WTC11 (cell line): ENCODE measurements around the gene OTULIN. TPM values are rescaled to one million over a fixed set of nuclear protein-coding genes. Genes with fewer than 3 reads are reported as not detected.

Experiments used
- ATAC-seq: fragments of 200-7000 bp; cut with Tn5 transposase; 2 replicates; pipeline ENCODE4 v1.10.0; 2021; ENCODE audit warnings: mild to moderate bottlenecking, moderate library complexity
- CTCF ChIA-PET: fragments of 300-600 bp; sonication (Branson Sonifier 250); formaldehyde crosslinking; loops from one replicate; lab custom pipeline; 2021; ENCODE audit warnings: antibody characterized with exemption; lab: Charles Lee
- POLR2A ChIA-PET: fragments of 350-600 bp; sonication (Branson Sonifier 250); formaldehyde crosslinking; loops from one replicate; lab custom pipeline; 2021; ENCODE audit warnings: antibody characterized with exemption; lab: Charles Lee
- DNase-seq: peaks from one replicate; pipeline ENCODE4 v3.0.0; 2021; ENCODE audit warnings: low spot score
- H3K27ac Mint-ChIP-seq: 2 replicates; pipeline ENCODE4 v1.8.0; 2021; ENCODE audit warnings: mixed read lengths
- H3K27me3 Mint-ChIP-seq: 2 replicates; pipeline ENCODE4 v1.8.0; 2021; ENCODE audit warnings: low read depth, mild to moderate bottlenecking, moderate library complexity, mixed read lengths
- H3K36me3 Mint-ChIP-seq: 2 replicates; pipeline ENCODE4 v1.8.0; 2021; ENCODE audit warnings: mixed read lengths
- H3K4me1 Mint-ChIP-seq: 2 replicates; pipeline ENCODE4 v1.8.0; 2022; ENCODE audit warnings: mixed read lengths
- H3K4me3 Mint-ChIP-seq: 2 replicates; pipeline ENCODE4 v1.8.0; 2021; ENCODE audit warnings: mild to moderate bottlenecking, moderate library complexity, mixed read lengths
- H3K9me3 Mint-ChIP-seq: 2 replicates; pipeline ENCODE4 v1.8.0; 2021; ENCODE audit warnings: mixed read lengths
- AFF4 ChIP-seq: sonication (generic); formaldehyde crosslinking; IDR thresholded peaks from 2 replicates; pipeline ENCODE4 v1.8.1; 2023; ENCODE audit warnings: mild to moderate bottlenecking, missing genetic modification reagents, borderline replicate concordance
- ARID4B ChIP-seq: sonication (generic); formaldehyde crosslinking; IDR thresholded peaks from 2 replicates; pipeline ENCODE4 v1.8.0; 2023; ENCODE audit warnings: missing genetic modification reagents, mild to moderate bottlenecking, borderline replicate concordance
- ATF1 ChIP-seq: sonication (generic); formaldehyde crosslinking; IDR thresholded peaks from 2 replicates; pipeline ENCODE4 v1.8.1; 2023; ENCODE audit warnings: mild to moderate bottlenecking, moderate library complexity, missing genetic modification reagents
- E2F4 ChIP-seq: sonication (generic); formaldehyde crosslinking; IDR thresholded peaks from 2 replicates; pipeline ENCODE4 v1.8.1; 2022; ENCODE audit warnings: low read depth, mild to moderate bottlenecking, moderate library complexity, missing genetic modification reagents, borderline replicate concordance
- EMX1 ChIP-seq: fragments of 250-450 bp; sonication (Bioruptor Pico); IDR thresholded peaks from 2 replicates; pipeline ENCODE4 v1.8.0; 2021; ENCODE audit warnings: mild to moderate bottlenecking
- ESRRA ChIP-seq: sonication (generic); formaldehyde crosslinking; IDR thresholded peaks from 2 replicates; pipeline ENCODE4 v1.8.1; 2022; ENCODE audit warnings: mild to moderate bottlenecking, missing genetic modification reagents, borderline replicate concordance
- MAX ChIP-seq: sonication (generic); formaldehyde crosslinking; IDR thresholded peaks from 2 replicates; pipeline ENCODE4 v1.8.0; 2022; ENCODE audit warnings: mild to moderate bottlenecking, missing genetic modification reagents
- NFE2L1 ChIP-seq: sonication (generic); formaldehyde crosslinking; IDR thresholded peaks from 2 replicates; pipeline ENCODE4 v1.8.1; 2023; ENCODE audit warnings: missing genetic modification reagents
- OVOL2 ChIP-seq: fragments of 250-450 bp; sonication (Bioruptor Pico); IDR thresholded peaks from 2 replicates; pipeline ENCODE4 v1.9.0; 2021; ENCODE audit warnings: mild to moderate bottlenecking, borderline replicate concordance
- PREB ChIP-seq: sonication (generic); formaldehyde crosslinking; IDR thresholded peaks from 2 replicates; pipeline ENCODE4 v1.8.1; 2022; ENCODE audit warnings: mild to moderate bottlenecking, missing genetic modification reagents, moderate library complexity, borderline replicate concordance
- TEAD4 ChIP-seq: sonication (generic); formaldehyde crosslinking; IDR thresholded peaks from 2 replicates; pipeline ENCODE4 v1.8.0; 2022; ENCODE audit warnings: mild to moderate bottlenecking, missing genetic modification reagents
- ZNF138 ChIP-seq: sonication (generic); formaldehyde crosslinking; conservative IDR thresholded peaks from 2 replicates; pipeline ENCODE4 v1.8.1; 2022; ENCODE audit warnings: mild to moderate bottlenecking, moderate library complexity, missing genetic modification reagents
- ZNF396 ChIP-seq: fragments of 250-450 bp; sonication (Bioruptor Pico); IDR thresholded peaks from 2 replicates; pipeline ENCODE4 v1.8.0; 2021; ENCODE audit warnings: mild to moderate bottlenecking, moderate library complexity, borderline replicate concordance
- ZNF416 ChIP-seq: fragments of 250-450 bp; sonication (Bioruptor Pico); IDR thresholded peaks from 2 replicates; pipeline ENCODE4 v1.9.0; 2021; ENCODE audit warnings: mild to moderate bottlenecking, inconsistent platforms
- ZNF423 ChIP-seq: fragments of 250-450 bp; sonication (Bioruptor Pico); IDR thresholded peaks from 2 replicates; pipeline ENCODE4 v2.1.2; 2022; ENCODE audit warnings: mild to moderate bottlenecking, moderate library complexity
- ZNF512 ChIP-seq: sonication (generic); formaldehyde crosslinking; IDR thresholded peaks from 2 replicates; pipeline ENCODE4 v1.8.1; 2022; ENCODE audit warnings: missing genetic modification reagents, borderline replicate concordance
- ZSCAN18 ChIP-seq: fragments of 250-450 bp; sonication (Bioruptor Pico); IDR thresholded peaks from 2 replicates; pipeline ENCODE4 v2.1.2; 2022; ENCODE audit warnings: mild to moderate bottlenecking, moderate library complexity
- total RNA-seq: library from RNA; stranded (reverse); gene quantifications from 3 replicates; pipeline ENCODE4 v1.2.3, GENCODE V29; 2021

The OTULIN gene
- total RNA-seq, 1 experiment from 2014 or later: 25.0 TPM

GRCh38 chr5:14735944-14736343, 71.4 kb downstream of the OTULIN start:
- H3K27ac Mint-ChIP-seq: no peak overlapping the region
- no peaks in the 10 kb centered on the region for H3K9me3 Mint-ChIP-seq
- POLR2A ChIA-PET: no interaction called here
- no peaks in the 10 kb centered on the region; the same call in 1 of the 2 replicates for H3K27me3 Mint-ChIP-seq
- no peak for DNase-seq
- CTCF ChIA-PET: interaction anchor here (1.0 kb wide), 1 partner anchor 10 kb away, joined by 3 read pairs; no protein-coding TSS in a partner anchor
- H3K36me3 Mint-ChIP-seq: no peaks in the 10 kb centered on the region
- no peak for ATAC-seq
- peaks cover 14% of the 10 kb centered on the region for H3K4me1 Mint-ChIP-seq
- no peak for TF ChIP-seq MAX (CRISPR knock-in tag)
- no peak for TF ChIP-seq TEAD4 (CRISPR knock-in tag)
- no peak for TF ChIP-seq ZNF512 (CRISPR knock-in tag)
- TF ChIP-seq ATF1 (CRISPR knock-in tag): no peak
- TF ChIP-seq ZNF396: no peak
- TF ChIP-seq AFF4: no peak
- TF ChIP-seq NFE2L1 (CRISPR knock-in tag): no peak
- TF ChIP-seq ZNF138 (CRISPR knock-in tag): no peak
- TF ChIP-seq ZNF423: no peak
- TF ChIP-seq PREB (CRISPR knock-in tag): no peak
- no peak for TF ChIP-seq ZSCAN18 (CRISPR knock-in tag)
- TF ChIP-seq ARID4B (CRISPR knock-in tag): no peak
- no peak for TF ChIP-seq ESRRA (CRISPR knock-in tag)
- TF ChIP-seq OVOL2 (CRISPR knock-in tag): no peak
- no peak for TF ChIP-seq ZNF416 (CRISPR knock-in tag)
- TF ChIP-seq E2F4 (CRISPR knock-in tag): no peak
- no peak for TF ChIP-seq EMX1 (CRISPR knock-in tag)
- no peak overlapping the region for H3K4me3 Mint-ChIP-seq
